Coronary artery (tissue), 2 donors: ENCODE measurements around the gene KNSTRN.

ENCODE experiments used
- DNase-seq: peaks from one replicate; pipeline ENCODE4 v3.0.0-alpha.2; 2017; ENCODE audit warnings: low spot score
- H3K27ac ChIP-seq, 2 donors: fragments of 200-600 bp; sonication (generic); one replicate each; pipeline ENCODE4 v1.5.1; 2016 to 2019
- H3K4me3 ChIP-seq: fragments of 200-600 bp; sonication (generic); 2 replicates; pipeline ENCODE4 v1.5.1; 2016; ENCODE audit warnings: mild to moderate bottlenecking, moderate library complexity
- TF ChIP-seq, protein P1 (sequence below): fragments of 200-600 bp; sonication (generic); IDR thresholded peaks from one replicate; pipeline ENCODE4 v1.5.1; 2019; ENCODE audit warnings: antibody characterized with exemption

The KNSTRN gene

DNA sequence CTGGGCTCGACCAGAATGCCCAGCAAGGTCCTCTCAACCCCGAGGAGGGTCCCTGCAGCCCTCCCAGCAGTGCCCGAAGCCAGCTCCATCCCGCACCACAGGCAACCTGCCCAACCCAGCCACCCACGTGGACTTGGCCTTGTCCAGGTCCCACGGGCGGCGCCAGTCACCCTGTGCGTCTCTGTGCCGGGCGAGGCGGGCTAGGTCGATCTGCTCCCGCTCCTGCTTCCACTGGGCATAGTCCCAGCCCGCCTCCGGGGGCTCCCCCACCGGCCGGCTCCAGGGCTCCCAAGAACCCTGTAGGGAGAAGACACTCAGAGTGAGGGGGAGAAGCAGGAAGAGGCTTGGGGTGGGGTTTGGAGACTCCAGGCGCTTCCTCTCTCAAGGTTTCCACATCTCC is 44.9 kb upstream of the KNSTRN start:
- Histone ChIP-seq H3K4me3 (peak overlapping the region; percentile 60), H3K27ac (peak overlapping the region; percentile 91 to 98)
- TF ChIP-seq, protein P1, sequence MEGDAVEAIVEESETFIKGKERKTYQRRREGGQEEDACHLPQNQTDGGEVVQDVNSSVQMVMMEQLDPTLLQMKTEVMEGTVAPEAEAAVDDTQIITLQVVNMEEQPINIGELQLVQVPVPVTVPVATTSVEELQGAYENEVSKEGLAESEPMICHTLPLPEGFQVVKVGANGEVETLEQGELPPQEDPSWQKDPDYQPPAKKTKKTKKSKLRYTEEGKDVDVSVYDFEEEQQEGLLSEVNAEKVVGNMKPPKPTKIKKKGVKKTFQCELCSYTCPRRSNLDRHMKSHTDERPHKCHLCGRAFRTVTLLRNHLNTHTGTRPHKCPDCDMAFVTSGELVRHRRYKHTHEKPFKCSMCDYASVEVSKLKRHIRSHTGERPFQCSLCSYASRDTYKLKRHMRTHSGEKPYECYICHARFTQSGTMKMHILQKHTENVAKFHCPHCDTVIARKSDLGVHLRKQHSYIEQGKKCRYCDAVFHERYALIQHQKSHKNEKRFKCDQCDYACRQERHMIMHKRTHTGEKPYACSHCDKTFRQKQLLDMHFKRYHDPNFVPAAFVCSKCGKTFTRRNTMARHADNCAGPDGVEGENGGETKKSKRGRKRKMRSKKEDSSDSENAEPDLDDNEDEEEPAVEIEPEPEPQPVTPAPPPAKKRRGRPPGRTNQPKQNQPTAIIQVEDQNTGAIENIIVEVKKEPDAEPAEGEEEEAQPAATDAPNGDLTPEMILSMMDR, result no peak
- DNase-seq, result no peak

DNA sequence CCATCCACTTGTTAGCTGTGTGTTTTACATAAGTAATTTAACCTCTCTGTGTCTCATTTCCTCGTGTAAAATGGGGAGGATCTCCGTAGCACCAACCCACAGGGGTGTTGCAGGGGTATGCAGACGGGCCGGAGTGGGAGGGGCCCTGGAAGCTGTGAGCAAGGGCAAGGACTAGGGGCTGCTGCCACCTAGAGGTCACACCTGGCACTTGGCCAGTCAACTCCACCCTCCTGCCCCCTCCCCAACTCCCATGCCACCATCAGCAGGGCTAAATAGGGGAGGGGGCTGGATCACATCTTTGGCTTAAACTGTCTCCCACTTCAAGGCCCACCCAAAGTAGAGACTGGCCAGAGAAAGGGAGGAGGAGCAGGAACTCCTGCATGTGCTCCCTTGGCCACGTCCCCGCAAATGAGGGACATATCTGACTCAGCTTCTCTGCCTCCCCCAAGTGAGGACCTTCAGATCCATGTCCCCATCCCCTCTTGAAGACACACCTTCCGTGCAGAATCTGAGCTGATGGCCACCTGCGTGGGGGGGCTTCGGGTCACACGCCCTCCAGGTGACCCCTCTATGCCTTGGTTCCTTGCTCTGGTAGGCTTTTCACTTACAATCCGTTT is 44.4 kb upstream of the KNSTRN start:
- Histone ChIP-seq H3K4me3 (peak overlapping the region; percentile 60), H3K27ac (peak overlapping the region; percentile 91 to 98)
- TF ChIP-seq, protein P1, result peak; percentile 31
- peak; percentile 83 for DNase-seq

DNA sequence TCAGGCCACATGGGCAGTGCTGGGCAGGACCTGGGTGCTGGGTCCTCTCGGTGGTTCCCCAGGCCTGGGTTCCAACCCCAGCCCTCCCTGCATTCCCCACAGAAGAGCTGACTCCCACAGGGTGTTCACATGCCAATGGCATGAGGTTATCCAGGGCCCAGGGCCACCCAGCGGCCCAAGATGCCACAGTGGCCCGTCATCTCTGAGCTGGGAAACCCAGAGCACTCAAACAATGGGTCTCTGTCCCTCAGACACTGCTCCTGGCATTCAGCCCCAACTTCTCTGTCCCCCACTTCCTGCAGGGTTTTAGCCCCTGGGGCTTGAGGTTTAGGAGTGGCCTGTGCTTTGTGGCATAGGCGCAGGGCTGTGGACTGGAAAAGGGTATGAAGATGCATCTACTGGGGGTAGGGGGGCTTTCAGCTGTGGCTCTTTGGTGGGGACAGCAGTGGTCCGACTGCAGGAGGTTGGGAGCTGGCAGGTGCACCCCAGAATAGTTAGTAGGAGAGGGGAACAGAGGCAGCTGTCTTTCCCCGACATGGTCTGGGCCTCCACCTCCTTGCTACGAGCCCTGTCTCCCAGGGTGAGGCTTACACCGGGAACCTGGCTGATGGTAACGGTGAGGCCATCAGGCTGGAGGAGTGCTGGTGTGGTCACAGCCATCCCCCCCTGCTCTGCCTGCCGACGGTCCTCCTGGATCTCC is 43.5 kb upstream of the KNSTRN start:
- DNase-seq, result peak; percentile 84
- peak overlapping the region; percentile 60 for H3K4me3 ChIP-seq

DNA sequence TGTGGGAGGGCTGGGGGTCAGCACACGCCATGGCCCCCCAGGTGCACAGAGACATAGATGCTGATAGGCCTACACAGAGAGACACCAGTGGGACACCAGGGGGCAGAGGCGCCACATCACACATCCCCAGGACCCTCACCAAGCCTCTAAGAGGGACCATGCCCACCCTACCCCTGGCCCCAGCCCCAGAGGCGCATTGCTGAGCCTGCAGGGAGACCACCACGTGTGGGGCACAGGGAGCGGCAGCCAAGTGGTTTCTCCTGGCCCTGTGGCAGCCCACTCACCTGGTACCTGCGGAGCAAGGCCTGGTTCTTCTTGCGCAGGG is 42.9 kb upstream of the KNSTRN start:
- Histone ChIP-seq H3K27ac (peak overlapping the region; percentile 91 to 98), H3K4me3 (peak overlapping the region; percentile 60)
- DNase-seq, result no peak
- TF ChIP-seq, protein P1, result no peak

More for the DNA sequence above, 43.5 kb upstream of the KNSTRN start:
- TF ChIP-seq, protein P1, result no peak
- peak overlapping the region; percentile 91 to 98 for H3K27ac ChIP-seq

DNA sequence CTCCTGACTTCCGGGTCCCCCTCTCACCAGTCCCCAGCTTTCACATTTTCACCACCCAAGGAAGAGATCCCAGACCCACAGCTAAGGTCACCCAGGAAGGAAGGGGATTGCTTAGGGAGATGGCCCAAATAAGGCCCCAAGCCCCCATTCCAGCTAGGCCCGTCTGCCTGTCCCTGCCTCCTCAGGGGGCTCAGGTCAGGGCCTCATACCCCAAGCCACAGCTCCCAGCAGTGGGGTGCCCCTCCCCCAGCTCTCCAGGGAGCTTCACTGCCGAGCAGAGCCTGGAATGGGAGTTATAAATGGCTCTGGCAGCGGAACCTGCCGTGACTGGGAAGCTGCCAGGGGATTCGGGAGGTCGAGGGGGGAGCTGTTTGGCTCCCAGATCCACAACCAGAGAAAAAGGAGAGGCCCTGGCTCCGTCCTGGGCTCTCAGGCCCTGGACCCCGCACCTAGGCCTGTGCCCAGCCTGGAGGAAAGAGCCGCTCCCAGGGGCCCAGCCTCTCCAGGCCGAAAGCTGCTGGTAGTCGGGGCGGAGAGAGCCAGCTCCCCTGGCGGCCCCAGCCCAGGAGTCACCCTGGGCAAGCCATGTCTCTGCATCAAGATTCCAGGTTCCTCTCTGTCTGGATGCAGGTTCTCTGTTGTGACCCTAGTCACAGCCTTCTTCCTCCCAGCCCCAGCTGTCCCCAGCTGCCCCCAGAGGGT is 42.3 kb upstream of the KNSTRN start:
- DNase-seq, result peak; percentile 92
- Histone ChIP-seq H3K27ac (peak overlapping the region; percentile 91 to 98), H3K4me3 (peak overlapping the region; percentile 60)
- TF ChIP-seq, protein P1, result no peak

DNA sequence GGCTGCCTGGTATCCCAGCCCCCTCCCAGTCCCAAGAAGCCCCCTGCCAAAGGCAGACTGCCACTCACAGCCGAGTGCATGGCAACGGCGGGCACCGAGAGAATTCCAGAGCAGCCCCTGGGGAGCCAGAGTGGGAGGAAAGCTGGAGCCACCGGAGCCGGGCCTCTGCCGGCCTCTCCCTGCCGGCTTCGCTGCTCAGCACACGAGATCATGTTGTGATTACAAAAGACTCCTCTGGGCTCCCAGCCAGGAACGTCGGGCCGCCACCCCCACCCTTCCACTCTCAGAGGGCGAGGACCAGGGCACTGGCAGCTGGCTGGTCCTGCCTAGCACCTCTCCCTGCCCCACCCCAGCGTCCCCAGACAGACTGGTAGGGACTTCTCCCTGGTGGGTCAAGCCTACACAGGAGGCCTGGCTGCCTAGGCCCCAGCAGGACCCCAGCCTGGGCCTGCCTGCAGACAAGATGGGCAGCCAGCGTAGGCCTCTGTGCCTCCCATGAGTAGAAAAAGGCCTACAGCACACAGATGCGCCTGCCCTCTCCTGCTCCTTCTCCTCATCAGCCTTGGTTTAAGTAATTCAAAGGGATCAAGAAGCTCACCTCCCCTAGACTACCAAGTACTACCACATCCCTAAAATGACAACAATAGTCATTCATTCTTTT is 41.7 kb upstream of the KNSTRN start, which contains the start of gene CCDC9B:
Gene CCDC9B, minus strand, starts transcription at position 200 of the 661 bp plus-strand sequence. Its CDS starts 120 bp downstream, at position 80.
- TF ChIP-seq, protein P1, result no peak
- peak within 1 kb of the TSS; percentile 60 for H3K4me3 ChIP-seq
- DNase-seq, result peak; percentile 94
- H3K27ac ChIP-seq, result peak within 1 kb of the TSS; percentile 91 to 98
